ENCODE measurements around the gene NFKBIA.
A peak's percentile ranks its signal among the peaks of the same experiment; 100 is the strongest.
"Not testable (repeated sequence)": the region's sequence is repeated elsewhere in the genome, so short reads cannot be mapped to it uniquely, and the experiment has no call there.

The NFKBIA gene

GRCh38 chr14:35399083-35399937 is 5.2 kb downstream of the NFKBIA start:
- no peak overlapping the region for H3K9ac ChIP-seq (ENCODE audit: low read depth, low read length)
- WGBS, result 95% methylated on average over 13 of the region's 15 CpGs
- H3K27ac ChIP-seq (ENCODE audit: low read depth, low read length), result no peak overlapping the region
- peaks cover 38% of the 10 kb centered on the region for H3K36me3 ChIP-seq (ENCODE audit: insufficient read depth, low read length)
- H3K27me3 ChIP-seq (ENCODE audit: insufficient read depth, low read length), result no peaks in the 10 kb centered on the region
- no peak overlapping the region for H3K4me3 ChIP-seq (ENCODE audit: low read length)
- H3K4me1 ChIP-seq (ENCODE audit: insufficient read depth, low read length), result peaks cover 12% of the 10 kb centered on the region
- no peaks in the 10 kb centered on the region for H3K9me3 ChIP-seq (ENCODE audit: insufficient read depth, low read depth, low read length)

- peak overlapping the region; percentile 29; the same call in 1 of the 2 replicates for H3K27ac ChIP-seq (ENCODE audit: low read depth, low read length)
Observed at GRCh38 chr14:35398071-35398584, 6.4 kb downstream of the NFKBIA start.

GRCh38 chr14:35396610-35397009 is 7.9 kb downstream of the NFKBIA start:
- Histone ChIP-seq H3K4me1 (ENCODE audit: insufficient read depth, low read length) (peaks cover 12% of the 10 kb centered on the region), H3K36me3 (ENCODE audit: insufficient read depth, low read length) (peaks cover 18% of the 10 kb centered on the region)
- WGBS, result 92% methylated on average over 7 of the region's 7 CpGs
- H3K27me3 ChIP-seq (ENCODE audit: insufficient read depth, low read length); H3K4me3 ChIP-seq (ENCODE audit: low read length); H3K9me3 ChIP-seq (ENCODE audit: insufficient read depth, low read depth, low read length); H3K9ac ChIP-seq (ENCODE audit: low read depth, low read length); H3K27ac ChIP-seq (ENCODE audit: low read depth, low read length): not testable (repeated sequence)

More at GRCh38 chr14:35398071-35398584, 6.4 kb downstream of the NFKBIA start:
- Histone ChIP-seq H3K4me3 (ENCODE audit: low read length) (no peak overlapping the region), H3K4me1 (ENCODE audit: insufficient read depth, low read length) (peaks cover 12% of the 10 kb centered on the region), H3K9ac (ENCODE audit: low read depth, low read length) (peak overlapping the region; percentile 38; the same call in 1 of the 2 replicates), H3K9me3 (ENCODE audit: insufficient read depth, low read depth, low read length) (no peaks in the 10 kb centered on the region), H3K36me3 (ENCODE audit: insufficient read depth, low read length) (peaks cover 33% of the 10 kb centered on the region), H3K27me3 (ENCODE audit: insufficient read depth, low read length) (no peaks in the 10 kb centered on the region)
- 25% methylated on average over 2 of the region's 4 CpGs for WGBS

DNA sequence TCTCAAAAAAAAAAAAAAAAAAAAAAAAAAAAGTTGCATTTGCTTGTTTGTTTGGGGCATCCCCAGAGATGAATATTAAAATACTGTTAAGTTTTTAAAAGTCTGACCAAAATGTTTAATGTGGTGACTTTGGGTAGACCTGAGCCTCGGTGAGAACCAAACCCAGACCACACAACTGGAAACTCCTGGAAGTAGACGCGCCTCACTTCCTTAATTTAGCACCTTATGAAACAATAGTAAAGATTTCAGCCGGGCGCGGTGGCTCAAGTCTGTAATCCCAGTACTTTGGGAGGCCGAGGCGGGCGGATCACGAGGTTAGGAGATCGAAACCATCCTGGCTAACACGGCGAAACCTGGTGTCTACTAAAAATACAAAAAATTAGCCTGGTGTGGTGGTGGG is 9.3 kb downstream of the NFKBIA start:
- H3K36me3 ChIP-seq (ENCODE audit: insufficient read depth, low read length), result peaks cover 4% of the 10 kb centered on the region; the same call in 1 of the 2 replicates
- over 99% methylated on average over 13 of the region's 13 CpGs for WGBS
- H3K27ac ChIP-seq (ENCODE audit: low read depth, low read length), result no peak overlapping the region
- H3K4me3 ChIP-seq (ENCODE audit: low read length), result no peak overlapping the region
- no peaks in the 10 kb centered on the region for H3K9me3 ChIP-seq (ENCODE audit: insufficient read depth, low read depth, low read length)
- H3K9ac ChIP-seq (ENCODE audit: low read depth, low read length), result no peak overlapping the region
- peaks cover 12% of the 10 kb centered on the region for H3K4me1 ChIP-seq (ENCODE audit: insufficient read depth, low read length)
- H3K27me3 ChIP-seq (ENCODE audit: insufficient read depth, low read length), result no peaks in the 10 kb centered on the region

DNA sequence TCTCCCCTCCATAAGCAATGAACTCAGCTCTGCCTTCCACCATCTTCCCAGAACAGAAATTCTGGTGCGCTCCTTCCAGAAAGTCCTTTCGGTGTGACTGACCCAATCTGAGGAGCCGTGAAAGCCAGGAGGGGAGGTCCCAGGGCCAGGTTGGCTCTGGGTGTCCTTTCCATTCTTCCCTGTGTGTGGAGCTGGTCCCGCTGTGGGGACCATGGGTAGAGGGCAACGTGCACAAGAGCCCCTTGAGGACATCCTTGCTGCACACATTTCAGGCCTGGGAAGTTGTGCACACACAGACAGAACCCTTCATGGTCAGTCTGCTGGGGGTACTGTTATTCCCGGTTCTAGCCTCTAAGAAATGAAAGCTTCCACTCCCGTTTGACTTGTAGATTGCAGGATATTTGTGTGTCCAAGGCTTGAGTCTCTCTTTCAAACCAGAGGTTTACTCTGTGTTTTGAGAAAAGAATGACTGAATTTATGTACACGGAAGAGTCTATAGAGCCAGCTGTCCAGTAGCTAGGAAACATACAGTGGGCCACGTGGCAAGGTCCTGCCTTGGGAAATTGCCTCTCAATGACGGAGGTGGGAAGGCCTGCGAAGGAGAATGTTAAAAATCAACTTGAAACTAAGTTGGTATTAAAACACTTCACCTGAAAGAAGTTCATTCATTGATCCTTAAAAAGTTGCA is 10.1 kb downstream of the NFKBIA start:
- peaks cover 12% of the 10 kb centered on the region for H3K4me1 ChIP-seq (ENCODE audit: insufficient read depth, low read length)
- no peaks in the 10 kb centered on the region for H3K27me3 ChIP-seq (ENCODE audit: insufficient read depth, low read length)
- no peak overlapping the region for H3K4me3 ChIP-seq (ENCODE audit: low read length)
- no peak overlapping the region for H3K9ac ChIP-seq (ENCODE audit: low read depth, low read length)
- no peaks in the 10 kb centered on the region for H3K36me3 ChIP-seq (ENCODE audit: insufficient read depth, low read length)
- 93% methylated on average over 11 of the region's 11 CpGs for WGBS
- no peak overlapping the region for H3K27ac ChIP-seq (ENCODE audit: low read depth, low read length)
- H3K9me3 ChIP-seq (ENCODE audit: insufficient read depth, low read depth, low read length), result no peaks in the 10 kb centered on the region

- Histone ChIP-seq H3K9me3 (ENCODE audit: insufficient read depth, low read depth, low read length) (no peaks in the 10 kb centered on the region), H3K4me3 (ENCODE audit: low read length) (no peak overlapping the region), H3K27me3 (ENCODE audit: insufficient read depth, low read length) (no peaks in the 10 kb centered on the region), H3K27ac (ENCODE audit: low read depth, low read length) (no peak overlapping the region), H3K36me3 (ENCODE audit: insufficient read depth, low read length) (no peaks in the 10 kb centered on the region), H3K9ac (ENCODE audit: low read depth, low read length) (no peak overlapping the region), H3K4me1 (ENCODE audit: insufficient read depth, low read length) (peaks cover 12% of the 10 kb centered on the region)
- 96% methylated on average over 2 of the region's 2 CpGs for WGBS
Observed at GRCh38 chr14:35393826-35394225, 10.7 kb downstream of the NFKBIA start.

GRCh38 chr14:35392103-35392502 is 12.4 kb downstream of the NFKBIA start:
- H3K4me1 ChIP-seq (ENCODE audit: insufficient read depth, low read length), result 0 out of 2 replicates have a peak, but pooled peaks cover under 1% of the 10 kb centered on the region
- H3K27me3 ChIP-seq (ENCODE audit: insufficient read depth, low read length), result no peaks in the 10 kb centered on the region
- 93% methylated on average over 1 of the region's 1 CpG for WGBS
- H3K36me3 ChIP-seq (ENCODE audit: insufficient read depth, low read length), result no peaks in the 10 kb centered on the region
- no peak overlapping the region for H3K4me3 ChIP-seq (ENCODE audit: low read length)
- H3K9ac ChIP-seq (ENCODE audit: low read depth, low read length), result no peak overlapping the region
- H3K9me3 ChIP-seq (ENCODE audit: insufficient read depth, low read depth, low read length), result no peaks in the 10 kb centered on the region
- H3K27ac ChIP-seq (ENCODE audit: low read depth, low read length), result no peak overlapping the region

DNA sequence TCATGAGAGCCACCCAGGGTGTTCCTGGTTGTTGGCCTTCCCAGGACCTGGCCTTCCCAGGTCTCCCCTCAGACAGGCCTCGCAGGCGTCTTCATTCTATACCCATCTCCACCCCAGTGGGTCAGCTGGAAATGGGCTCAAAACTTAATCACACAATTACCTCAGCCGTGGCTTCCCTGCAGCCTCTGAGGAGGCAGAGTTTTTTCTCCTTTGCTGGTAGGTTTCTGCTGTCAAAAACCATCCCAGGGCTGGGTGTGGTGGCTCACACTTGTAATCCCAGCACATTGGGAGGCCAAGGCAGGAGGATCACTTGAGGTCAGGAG is 13.2 kb downstream of the NFKBIA start:
- Histone ChIP-seq H3K9me3 (ENCODE audit: insufficient read depth, low read depth, low read length) (no peaks in the 10 kb centered on the region), H3K27ac (ENCODE audit: low read depth, low read length) (no peak overlapping the region), H3K9ac (ENCODE audit: low read depth, low read length) (no peak overlapping the region), H3K27me3 (ENCODE audit: insufficient read depth, low read length) (no peaks in the 10 kb centered on the region), H3K36me3 (ENCODE audit: insufficient read depth, low read length) (no peaks in the 10 kb centered on the region), H3K4me3 (ENCODE audit: low read length) (no peak overlapping the region), H3K4me1 (ENCODE audit: insufficient read depth, low read length) (0 out of 2 replicates have a peak, but pooled peaks cover 4% of the 10 kb centered on the region)
- WGBS, result 96% methylated on average over 3 of the region's 3 CpGs

- H3K36me3 ChIP-seq (ENCODE audit: insufficient read depth, low read length), result no peaks in the 10 kb centered on the region
- WGBS, result 73% methylated on average over 9 of the region's 9 CpGs
- H3K4me3 ChIP-seq (ENCODE audit: low read length), result no peak overlapping the region
- H3K27ac ChIP-seq (ENCODE audit: low read depth, low read length), result no peak overlapping the region
- H3K9ac ChIP-seq (ENCODE audit: low read depth, low read length), result no peak overlapping the region
- no peaks in the 10 kb centered on the region for H3K9me3 ChIP-seq (ENCODE audit: insufficient read depth, low read depth, low read length)
- no peaks in the 10 kb centered on the region for H3K27me3 ChIP-seq (ENCODE audit: insufficient read depth, low read length)
- 0 out of 2 replicates have a peak, but pooled peaks cover 4% of the 10 kb centered on the region for H3K4me1 ChIP-seq (ENCODE audit: insufficient read depth, low read length)
Observed at GRCh38 chr14:35390577-35391387, 13.8 kb downstream of the NFKBIA start.

DNA sequence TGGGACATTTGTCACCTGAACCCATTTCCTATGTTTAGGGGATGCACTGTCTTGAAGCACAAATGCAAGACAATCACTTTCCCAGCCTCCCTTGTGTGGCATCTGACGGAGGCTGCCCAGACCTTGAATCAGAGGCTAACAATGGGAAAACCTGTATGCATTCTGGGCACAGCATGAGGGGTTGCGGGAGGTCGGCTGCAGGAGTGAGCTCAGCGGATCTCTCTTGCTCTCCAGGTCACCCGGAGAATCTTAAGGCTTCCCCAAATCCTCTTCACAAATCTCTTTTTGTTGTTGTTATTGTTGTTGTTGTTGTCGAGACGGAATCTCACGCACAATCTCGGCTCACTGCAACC is 15.3 kb downstream of the NFKBIA start:
- H3K27ac ChIP-seq (ENCODE audit: low read depth, low read length), result no peak overlapping the region
- H3K9me3 ChIP-seq (ENCODE audit: insufficient read depth, low read depth, low read length), result no peaks in the 10 kb centered on the region
- no peak overlapping the region for H3K9ac ChIP-seq (ENCODE audit: low read depth, low read length)
- H3K36me3 ChIP-seq (ENCODE audit: insufficient read depth, low read length), result no peaks in the 10 kb centered on the region
- H3K4me3 ChIP-seq (ENCODE audit: low read length), result no peak overlapping the region
- H3K27me3 ChIP-seq (ENCODE audit: insufficient read depth, low read length), result no peaks in the 10 kb centered on the region
- 87% methylated on average over 8 of the region's 9 CpGs for WGBS
- H3K4me1 ChIP-seq (ENCODE audit: insufficient read depth, low read length), result 0 out of 2 replicates have a peak, but pooled peaks cover 4% of the 10 kb centered on the region

Data from HUES64 (cell line).